Hepatocyte (in vitro differentiated cells): ENCODE results near the gene FOXO1. TPM values are rescaled to one million over a fixed set of nuclear protein-coding genes. Genes with fewer than 3 reads are reported as not detected.
A peak's percentile ranks its signal among the peaks of the same experiment; 100 is the strongest.

Experiments
- DNase-seq: peaks from one replicate; pipeline ENCODE4 v3.0.0-alpha.2; 2016; ENCODE audit warnings: low spot score
- H2AFZ ChIP-seq: fragments of 200-600 bp; sonication (generic); 2 replicates; pipeline ENCODE4 v1.6.0; 2016; ENCODE audit warnings: antibody characterized with exemption, mild to moderate bottlenecking
- H3K27ac ChIP-seq: fragments of 200-600 bp; sonication (generic); 2 replicates; pipeline ENCODE4 v1.5.1; 2016; ENCODE audit warnings: mild to moderate bottlenecking
- H3K27me3 ChIP-seq: fragments of 200-600 bp; sonication (generic); 2 replicates; pipeline ENCODE4 v1.6.1; 2016
- H3K36me3 ChIP-seq: fragments of 200-600 bp; sonication (generic); replicated peaks from 2 replicates; pipeline ENCODE4 v1.5.1; 2016; ENCODE audit warnings: low read depth; ENCODE audit not compliant: insufficient read depth
- H3K4me1 ChIP-seq: fragments of 200-600 bp; sonication (generic); 2 replicates; pipeline ENCODE4 v1.5.1; 2016; ENCODE audit warnings: mild to moderate bottlenecking, moderate library complexity; ENCODE audit not compliant: insufficient read depth
- H3K4me2 ChIP-seq: fragments of 200-600 bp; sonication (generic); 2 replicates; pipeline ENCODE4 v1.6.0; 2016
- H3K4me3 ChIP-seq: fragments of 200-600 bp; sonication (generic); 2 replicates; pipeline ENCODE4 v1.5.1; 2016; ENCODE audit warnings: mild to moderate bottlenecking
- H3K79me2 ChIP-seq: fragments of 200-600 bp; sonication (generic); 2 replicates; pipeline ENCODE4 v1.6.0; 2017; ENCODE audit warnings: mild to moderate bottlenecking
- H3K9me2 ChIP-seq: fragments of 200-600 bp; sonication (generic); replicated peaks from 2 replicates; pipeline ENCODE4 v1.6.0; 2017; ENCODE audit warnings: mild to moderate bottlenecking; ENCODE audit not compliant: insufficient read depth
- H3K9me3 ChIP-seq: fragments of 200-600 bp; sonication (generic); 2 replicates; pipeline ENCODE4 v1.5.1; 2016; ENCODE audit warnings: low read depth, mild to moderate bottlenecking
- H4K20me1 ChIP-seq: fragments of 200-600 bp; sonication (generic); 2 replicates; pipeline ENCODE4 v1.6.0; 2016; ENCODE audit warnings: mild to moderate bottlenecking; ENCODE audit not compliant: insufficient read depth, poor library complexity, severe bottlenecking
- EZH2 ChIP-seq: fragments of 200-600 bp; sonication (generic); IDR thresholded peaks from 2 replicates; pipeline ENCODE4 v1.6.1; 2016; ENCODE audit warnings: antibody characterized with exemption, mild to moderate bottlenecking, borderline replicate concordance
- EZH2phosphoT487 ChIP-seq: fragments of 200-600 bp; sonication (generic); IDR thresholded peaks from one replicate; pipeline ENCODE4 v1.6.1; 2018; ENCODE audit warnings: antibody characterized with exemption, mild to moderate bottlenecking, low read depth, moderate library complexity; ENCODE audit not compliant: unreplicated experiment, severe bottlenecking
- WGBS: methylation state at CpG from one replicate; pipeline ENCODE4 v1.1.6; 2016; ENCODE audit warnings: low lambda C conversion rate; ENCODE audit errors: missing lambda C conversion rate; 5-methylcytosine and 5-hydroxymethylcytosine counted together
- polyA plus RNA-seq: library from polyadenylated mRNA; unstranded; fragments of >200 nt; fragmentation: Nextera tagmentation; extraction: Ambion mirVana; gene quantifications from 2 replicates; pipeline ENCODE4 v1.2.1, GENCODE V29; 2016
- total RNA-seq: library from RNA; depleted of rRNA; stranded (reverse); fragments of >200 nt; gene quantifications from 2 replicates; pipeline ENCODE4 v1.2.3, GENCODE V29; 2014
- TF ChIP-seq, protein P1 (sequence below): fragments of 200-600 bp; sonication (generic); IDR thresholded peaks from 2 replicates; pipeline ENCODE4 v1.5.1; 2016; ENCODE audit warnings: antibody characterized with exemption, mild to moderate bottlenecking; ENCODE audit not compliant: poor library complexity

Gene FOXO1
- total and polyA plus RNA-seq, 2 experiments from 2014 or later = 30.3 to 35.2 TPM

GRCh38 chr13:40571338-40571963, 95.0 kb downstream of the FOXO1 start:
- peaks cover 6% of the 10 kb centered on the region for H4K20me1 ChIP-seq
- no peak overlapping the region for H3K27ac ChIP-seq
- peaks cover 84% of the 10 kb centered on the region for H3K79me2 ChIP-seq
- no peaks in the 10 kb centered on the region for H3K27me3 ChIP-seq
- TF ChIP-seq, protein P1, sequence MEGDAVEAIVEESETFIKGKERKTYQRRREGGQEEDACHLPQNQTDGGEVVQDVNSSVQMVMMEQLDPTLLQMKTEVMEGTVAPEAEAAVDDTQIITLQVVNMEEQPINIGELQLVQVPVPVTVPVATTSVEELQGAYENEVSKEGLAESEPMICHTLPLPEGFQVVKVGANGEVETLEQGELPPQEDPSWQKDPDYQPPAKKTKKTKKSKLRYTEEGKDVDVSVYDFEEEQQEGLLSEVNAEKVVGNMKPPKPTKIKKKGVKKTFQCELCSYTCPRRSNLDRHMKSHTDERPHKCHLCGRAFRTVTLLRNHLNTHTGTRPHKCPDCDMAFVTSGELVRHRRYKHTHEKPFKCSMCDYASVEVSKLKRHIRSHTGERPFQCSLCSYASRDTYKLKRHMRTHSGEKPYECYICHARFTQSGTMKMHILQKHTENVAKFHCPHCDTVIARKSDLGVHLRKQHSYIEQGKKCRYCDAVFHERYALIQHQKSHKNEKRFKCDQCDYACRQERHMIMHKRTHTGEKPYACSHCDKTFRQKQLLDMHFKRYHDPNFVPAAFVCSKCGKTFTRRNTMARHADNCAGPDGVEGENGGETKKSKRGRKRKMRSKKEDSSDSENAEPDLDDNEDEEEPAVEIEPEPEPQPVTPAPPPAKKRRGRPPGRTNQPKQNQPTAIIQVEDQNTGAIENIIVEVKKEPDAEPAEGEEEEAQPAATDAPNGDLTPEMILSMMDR = no peak
- TF ChIP-seq EZH2 (no peak), EZH2phosphoT487 (no peak)
- no peaks in the 10 kb centered on the region for H3K9me2 ChIP-seq
- no peak overlapping the region for H3K4me2 ChIP-seq
- DNase-seq = no peak
- no peak overlapping the region for H2AFZ ChIP-seq
- H3K36me3 ChIP-seq = no peaks in the 10 kb centered on the region
- WGBS = 84% methylated on average over 6 of the region's 6 CpGs
- H3K9me3 ChIP-seq = no peaks in the 10 kb centered on the region
- H3K4me1 ChIP-seq = peaks cover 12% of the 10 kb centered on the region
- H3K4me3 ChIP-seq = no peak overlapping the region

DNA sequence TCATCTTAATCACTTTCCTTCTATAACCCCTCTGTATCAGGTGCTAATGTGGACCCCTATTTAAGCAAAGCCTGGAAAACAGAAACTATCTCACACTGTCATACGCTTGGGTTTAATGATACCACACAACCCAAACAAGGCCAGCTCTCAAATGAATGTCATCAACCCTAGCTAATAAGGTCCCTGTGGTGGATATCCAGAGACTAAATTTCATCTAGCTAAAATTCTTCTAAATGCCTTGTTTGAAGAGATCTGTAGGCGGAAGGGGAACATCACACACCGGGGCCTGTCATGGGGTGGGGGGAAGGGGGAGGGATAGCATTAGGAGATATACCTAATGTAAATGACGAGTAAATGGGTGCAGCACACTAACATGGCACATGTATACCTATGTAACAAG, 95.5 kb downstream of the FOXO1 start:
- no peak overlapping the region for H2AFZ ChIP-seq
- peaks cover 6% of the 10 kb centered on the region for H4K20me1 ChIP-seq
- H3K9me2 ChIP-seq = no peaks in the 10 kb centered on the region
- peaks cover 12% of the 10 kb centered on the region for H3K4me1 ChIP-seq
- no peaks in the 10 kb centered on the region for H3K9me3 ChIP-seq
- H3K4me3 ChIP-seq = no peak overlapping the region
- no peak overlapping the region for H3K27ac ChIP-seq
- 92% methylated on average over 4 of the region's 4 CpGs for WGBS
- TF ChIP-seq, protein P1 = no peak
- no peak for TF ChIP-seq EZH2phosphoT487
- TF ChIP-seq EZH2 = no peak
- no peaks in the 10 kb centered on the region for H3K27me3 ChIP-seq
- no peak overlapping the region for H3K4me2 ChIP-seq
- H3K79me2 ChIP-seq = peaks cover 84% of the 10 kb centered on the region
- H3K36me3 ChIP-seq = no peaks in the 10 kb centered on the region
- no peak for DNase-seq

DNA sequence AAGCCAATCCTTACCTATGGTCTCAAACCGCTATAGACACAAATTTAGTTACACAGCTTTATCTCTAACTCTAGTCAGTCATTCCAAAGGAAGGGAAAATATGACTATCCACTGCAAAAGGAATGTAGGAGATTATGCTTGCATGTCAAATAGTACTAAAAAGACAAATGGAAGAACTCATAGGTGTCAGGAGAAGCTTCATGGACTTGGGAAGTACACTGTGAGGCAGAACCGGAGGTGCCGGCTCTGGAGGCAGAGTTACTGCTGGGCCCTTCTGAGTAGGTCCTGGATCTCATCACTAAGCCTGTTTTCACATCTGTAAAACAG, 97.5 kb downstream of the FOXO1 start:
- no peak for DNase-seq
- Histone ChIP-seq H3K4me2 (no peak overlapping the region), H3K9me3 (no peaks in the 10 kb centered on the region), H3K4me1 (peaks cover 20% of the 10 kb centered on the region), H2AFZ (no peak overlapping the region), H3K27me3 (no peaks in the 10 kb centered on the region), H4K20me1 (peaks cover 7% of the 10 kb centered on the region), H3K9me2 (no peaks in the 10 kb centered on the region), H3K79me2 (peaks cover 86% of the 10 kb centered on the region), H3K36me3 (no peaks in the 10 kb centered on the region), H3K27ac (peak overlapping the region; percentile 54), H3K4me3 (no peak overlapping the region)
- TF ChIP-seq, protein P1 = no peak
- no peak for TF ChIP-seq EZH2
- 60% methylated on average over 3 of the region's 3 CpGs for WGBS
